Breast epithelium (tissue), 4 donors: ENCODE data around the gene FMO5. TPM values are rescaled to one million over a fixed set of nuclear protein-coding genes. Genes with fewer than 3 reads are reported as not detected.
"Not testable (repeated sequence)": the region's sequence is repeated elsewhere in the genome, so short reads cannot be mapped to it uniquely, and the experiment has no call there.

Experiments
- DNase-seq, 2 donors: peaks; one replicate each; pipeline ENCODE4 v3.0.0-alpha.2; 2019; ENCODE audit warnings: low spot score in 2 of 2
- H3K27ac ChIP-seq, 2 donors: fragments of 200-600 bp; sonication (generic) in 1 of 2; one replicate each; pipeline ENCODE4 v1.5.1; 2016 to 2019; ENCODE audit warnings: mild to moderate bottlenecking in 1 of 2
- H3K27me3 ChIP-seq, 2 donors: fragments of 200-600 bp; sonication (generic) in 1 of 2; one replicate each; pipeline versions ENCODE4 v1.5.1 to v1.6.0; 2017 to 2019; ENCODE audit warnings: control low read depth in 1 of 2, mild to moderate bottlenecking in 1 of 2
- H3K36me3 ChIP-seq: fragments of 200-600 bp; one replicate; pipeline ENCODE4 v1.5.1; 2019
- H3K4me1 ChIP-seq, 2 donors: fragments of 200-600 bp; sonication (generic); one replicate each; pipeline ENCODE4 v1.5.1; 2016 to 2019; ENCODE audit warnings: control low read depth in 1 of 2
- H3K4me3 ChIP-seq, 3 donors: fragments of 200-600 bp; sonication (generic); 1 replicate in 2 of 3; 2 replicates in 1 of 3; pipeline ENCODE4 v1.5.1; 2016 to 2019; ENCODE audit warnings: mild to moderate bottlenecking in 3 of 3, moderate library complexity in 2 of 3
- H3K9me3 ChIP-seq, 2 donors: fragments of 200-600 bp; sonication (generic) in 1 of 2; one replicate each; pipeline ENCODE4 v1.5.1; 2016 to 2019; ENCODE audit warnings: control low read depth in 1 of 2
- CTCF ChIP-seq, 3 donors: fragments of 450-650 bp; IDR thresholded peaks; one replicate each; pipeline ENCODE4 v1.5.1; 2016 to 2017; ENCODE audit warnings: antibody characterized with exemption in 3 of 3, mild to moderate bottlenecking in 3 of 3, moderate library complexity in 3 of 3
- POLR2A ChIP-seq: fragments of 450-650 bp; IDR thresholded peaks from one replicate; pipeline ENCODE4 v1.6.1; 2016; ENCODE audit warnings: antibody characterized with exemption, mild to moderate bottlenecking, moderate library complexity
- POLR2AphosphoS5 ChIP-seq, 3 donors: sonication (generic); formaldehyde crosslinking; IDR thresholded peaks; one replicate each; pipeline ENCODE4 v1.6.1; 2017; ENCODE audit warnings: antibody characterized with exemption in 3 of 3
- intact Hi-C: fragments of 100-400 bp; cut with DNase I; formaldehyde crosslinking; loops from one replicate; pipeline ENCODE4 v1.15.1; 2023; ENCODE audit warnings: low total_unique reads
- total RNA-seq, 3 donors: library from RNA; depleted of rRNA; stranded (reverse); fragments of >200 nt; gene quantifications; one replicate each; pipeline ENCODE4 v1.1.0, GENCODE V29; 2016

FMO5 gene
- total RNA-seq, 3 donors from 2014 or later, result 7.8 to 32.6 (median 22.0) TPM

- no peaks in the 10 kb centered on the region for H3K27me3 ChIP-seq
- H3K4me1 ChIP-seq, result no peaks in the 10 kb centered on the region
- intact Hi-C loops, result no loop called here
- no peak for TF ChIP-seq POLR2A
- no peak for TF ChIP-seq POLR2AphosphoS5 (IDR thresholded peaks at IDR 0.05)
- no peak for TF ChIP-seq CTCF (IDR thresholded peaks at IDR 0.05)
- H3K36me3 ChIP-seq, result no peaks in the 10 kb centered on the region
- no peak overlapping the region for H3K4me3 ChIP-seq
- no peak overlapping the region for H3K27ac ChIP-seq
- no peak for DNase-seq
- H3K9me3 ChIP-seq, result no peaks in the 10 kb centered on the region
These were observed 10.7 kb upstream of the FMO5 start for GRCh38 chr1:147235822-147236221.

- H3K9me3 ChIP-seq, H3K4me3 ChIP-seq, DNase-seq, H3K27ac ChIP-seq, H3K4me1 ChIP-seq, intact Hi-C loops, H3K36me3 ChIP-seq, H3K27me3 ChIP-seq: not testable (repeated sequence)
These were observed 8.8 kb upstream of the FMO5 start for GRCh38 chr1:147233903-147234302.

- H3K9me3 ChIP-seq, intact Hi-C loops, H3K4me1 ChIP-seq, DNase-seq, H3K4me3 ChIP-seq, H3K27me3 ChIP-seq, H3K27ac ChIP-seq, H3K36me3 ChIP-seq: not testable (repeated sequence)
These were observed 5.9 kb upstream of the FMO5 start for GRCh38 chr1:147231032-147231431.

GRCh38 chr1:147223740-147224615 lies 1.2 kb downstream of the FMO5 start:
- Histone ChIP-seq H3K36me3 (no peaks in the 10 kb centered on the region), H3K27ac (no peak overlapping the region), H3K4me3 (peak overlapping the region in 2 of 3 donors; percentile 65 to 68), H3K9me3 (no peaks in the 10 kb centered on the region), H3K4me1 (no peaks in the 10 kb centered on the region), H3K27me3 (no peaks in the 10 kb centered on the region)
- TF ChIP-seq POLR2A (no peak), CTCF (IDR thresholded peaks at IDR 0.05) (no peak), POLR2AphosphoS5 (IDR thresholded peaks at IDR 0.05) (no peak)
- intact Hi-C loops, result no loop called here
- DNase-seq, result no peak

- no peak for TF ChIP-seq POLR2A
- no peak for TF ChIP-seq POLR2AphosphoS5 (IDR thresholded peaks at IDR 0.05)
- TF ChIP-seq CTCF (IDR thresholded peaks at IDR 0.05), result no peak
- intact Hi-C loops, result no loop called here
- H3K9me3 ChIP-seq, result no peaks in the 10 kb centered on the region
- H3K36me3 ChIP-seq, result no peaks in the 10 kb centered on the region
- H3K4me3 ChIP-seq, result no peak overlapping the region
- no peak overlapping the region for H3K27ac ChIP-seq
- H3K27me3 ChIP-seq, result no peaks in the 10 kb centered on the region
- H3K4me1 ChIP-seq, result peaks cover 0 to 3% of the 10 kb centered on the region in 2 donors
- DNase-seq, result no peak
These were observed 6.5 kb downstream of the FMO5 start for GRCh38 chr1:147218606-147219005.

- H3K27me3 ChIP-seq, result no peaks in the 10 kb centered on the region
- no peak overlapping the region for H3K4me3 ChIP-seq
- no peaks in the 10 kb centered on the region for H3K9me3 ChIP-seq
- H3K27ac ChIP-seq, result no peak overlapping the region
- TF ChIP-seq CTCF (IDR thresholded peaks at IDR 0.05), result no peak
- TF ChIP-seq POLR2A, result no peak
- TF ChIP-seq POLR2AphosphoS5 (IDR thresholded peaks at IDR 0.05), result no peak
- no peak for DNase-seq
- no peaks in the 10 kb centered on the region for H3K36me3 ChIP-seq
- intact Hi-C loops, result no loop called here
- peaks cover 0 to 3% of the 10 kb centered on the region in 2 donors for H3K4me1 ChIP-seq
These were observed 8.0 kb downstream of the FMO5 start for GRCh38 chr1:147217141-147217540.
